HG03565 (cell line): Measurements from ENCODE around the gene JAZF1.

Experiments used
- ATAC-seq: cut with Tn5 transposase; IDR thresholded peaks from one replicate; pipeline ENCODE4 v1.9.1; 2021; ENCODE audit warnings: mild to moderate bottlenecking, moderate library complexity; ENCODE audit not compliant: unreplicated experiment

JAZF1 gene

GRCh38 chr7:28140979-28141378 lies 39.6 kb downstream of the JAZF1 start:
- ATAC-seq: no peak

GRCh38 chr7:28138837-28139236 lies 41.8 kb downstream of the JAZF1 start:
- ATAC-seq: no peak

GRCh38 chr7:28137463-28137862 lies 43.1 kb downstream of the JAZF1 start:
- ATAC-seq: no peak

GRCh38 chr7:28136885-28137284 lies 43.7 kb downstream of the JAZF1 start:
- ATAC-seq: no peak

GRCh38 chr7:28136420-28136819 lies 44.2 kb downstream of the JAZF1 start:
- no peak for ATAC-seq

GRCh38 chr7:28135760-28136159 lies 44.8 kb downstream of the JAZF1 start:
- ATAC-seq: no peak

GRCh38 chr7:28135315-28135714 lies 45.3 kb downstream of the JAZF1 start:
- no peak for ATAC-seq

GRCh38 chr7:28133872-28134271 lies 46.7 kb downstream of the JAZF1 start:
- no peak for ATAC-seq

- no peak for ATAC-seq
These were observed 47.4 kb downstream of the JAZF1 start for GRCh38 chr7:28132959-28133870.

GRCh38 chr7:28130277-28130676 lies 50.3 kb downstream of the JAZF1 start:
- no peak for ATAC-seq

GRCh38 chr7:28128608-28129007 lies 52.0 kb downstream of the JAZF1 start:
- ATAC-seq: no peak

GRCh38 chr7:28126410-28127041 lies 54.1 kb downstream of the JAZF1 start:
- no peak for ATAC-seq

- no peak for ATAC-seq
These were observed 54.9 kb downstream of the JAZF1 start for GRCh38 chr7:28125431-28126409.

GRCh38 chr7:28124413-28124812 lies 56.2 kb downstream of the JAZF1 start:
- no peak for ATAC-seq

- ATAC-seq: no peak
These were observed 56.8 kb downstream of the JAZF1 start for GRCh38 chr7:28123752-28124151.

GRCh38 chr7:28121496-28121895 lies 59.1 kb downstream of the JAZF1 start:
- ATAC-seq: no peak

- ATAC-seq: no peak
These were observed 64.6 kb downstream of the JAZF1 start for GRCh38 chr7:28116041-28116440.

GRCh38 chr7:28115261-28115660 lies 65.3 kb downstream of the JAZF1 start:
- ATAC-seq: no peak

- ATAC-seq: no peak
These were observed 66.5 kb downstream of the JAZF1 start for GRCh38 chr7:28114056-28114455.

- no peak for ATAC-seq
These were observed 67.6 kb downstream of the JAZF1 start for GRCh38 chr7:28112883-28113540.

- no peak for ATAC-seq
These were observed 68.1 kb downstream of the JAZF1 start for GRCh38 chr7:28112467-28112866.
